ENCODE measurements around the gene CAB39. TPM values are rescaled to one million over a fixed set of nuclear protein-coding genes. Genes with fewer than 3 reads are reported as not detected.

The CAB39 gene
- polyA plus RNA-seq, 1 donor (not counting 4 experiments of a cell fraction or from before 2014, with no cell fraction given), result 120 TPM

DNA sequence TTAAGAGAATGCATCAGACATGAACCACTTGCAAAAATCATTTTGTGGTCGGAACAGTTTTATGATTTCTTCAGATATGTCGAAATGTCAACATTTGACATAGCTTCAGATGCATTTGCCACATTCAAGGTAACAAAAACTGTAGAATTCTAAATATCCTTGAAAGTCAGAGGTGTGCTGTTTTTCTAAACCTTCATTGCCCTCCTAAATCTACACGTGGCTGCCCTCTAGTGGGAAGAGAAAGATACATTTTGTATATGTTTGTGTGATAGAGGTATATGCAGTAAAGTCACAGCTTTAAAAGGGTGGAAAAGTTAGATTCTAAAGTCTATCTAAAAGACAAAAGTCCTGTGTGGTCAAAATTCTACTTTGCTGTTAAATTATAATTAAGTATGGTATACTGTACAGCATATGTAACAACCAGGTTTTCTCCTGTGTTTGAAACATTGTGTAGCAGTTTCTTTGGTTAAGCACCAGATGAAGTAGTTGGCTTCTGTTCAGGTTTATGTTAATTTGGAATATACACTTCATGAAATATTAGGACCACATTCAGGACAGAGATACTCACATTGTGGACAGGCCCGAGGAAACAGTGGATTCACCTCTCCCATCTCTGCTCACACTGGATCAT, 86.2 kb downstream of the CAB39 start:
- no peak overlapping the region for H3K4me2 ChIP-seq (ENCODE audit: control insufficient read depth, extremely low read depth, insufficient read depth, low read depth, low read length)
- H2AFZ ChIP-seq (ENCODE audit: control insufficient read depth, low read length), result no peak overlapping the region
- H3K9ac ChIP-seq (ENCODE audit: control insufficient read depth, extremely low read depth, insufficient read depth, low read length), result no peak overlapping the region
- no peak for DNase-seq (ENCODE audit: low read depth, low spot score)
- no peak overlapping the region for H3K4me3 ChIP-seq (ENCODE audit: control insufficient read depth in 2 of 3, extremely low read depth in 1 of 3, insufficient read depth in 2 of 3, low read depth in 1 of 3, low read length in 3 of 3)
- H3K4me1 ChIP-seq (ENCODE audit: control insufficient read depth, extremely low read depth, insufficient read depth, low read length), result peaks cover 30% of the 10 kb centered on the region
- H3K9me1 ChIP-seq (ENCODE audit: control insufficient read depth, extremely low read depth, insufficient read depth, low read length), result no peaks in the 10 kb centered on the region
- peaks cover 13 to 43% of the 10 kb centered on the region in 2 experiments for H3K36me3 ChIP-seq (ENCODE audit: control insufficient read depth in 2 of 2, extremely low read depth in 1 of 2, insufficient read depth in 2 of 2, low read length in 2 of 2)
- H3K27ac ChIP-seq (ENCODE audit: control insufficient read depth, insufficient read depth, low read length), result peak overlapping the region; percentile 10
- TF ChIP-seq, protein P1, sequence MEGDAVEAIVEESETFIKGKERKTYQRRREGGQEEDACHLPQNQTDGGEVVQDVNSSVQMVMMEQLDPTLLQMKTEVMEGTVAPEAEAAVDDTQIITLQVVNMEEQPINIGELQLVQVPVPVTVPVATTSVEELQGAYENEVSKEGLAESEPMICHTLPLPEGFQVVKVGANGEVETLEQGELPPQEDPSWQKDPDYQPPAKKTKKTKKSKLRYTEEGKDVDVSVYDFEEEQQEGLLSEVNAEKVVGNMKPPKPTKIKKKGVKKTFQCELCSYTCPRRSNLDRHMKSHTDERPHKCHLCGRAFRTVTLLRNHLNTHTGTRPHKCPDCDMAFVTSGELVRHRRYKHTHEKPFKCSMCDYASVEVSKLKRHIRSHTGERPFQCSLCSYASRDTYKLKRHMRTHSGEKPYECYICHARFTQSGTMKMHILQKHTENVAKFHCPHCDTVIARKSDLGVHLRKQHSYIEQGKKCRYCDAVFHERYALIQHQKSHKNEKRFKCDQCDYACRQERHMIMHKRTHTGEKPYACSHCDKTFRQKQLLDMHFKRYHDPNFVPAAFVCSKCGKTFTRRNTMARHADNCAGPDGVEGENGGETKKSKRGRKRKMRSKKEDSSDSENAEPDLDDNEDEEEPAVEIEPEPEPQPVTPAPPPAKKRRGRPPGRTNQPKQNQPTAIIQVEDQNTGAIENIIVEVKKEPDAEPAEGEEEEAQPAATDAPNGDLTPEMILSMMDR (optimal IDR thresholded peaks at IDR 0.05 in 1 of 3, IDR thresholded peaks at IDR 0.05 in 1 of 3, conservative IDR thresholded peaks at IDR 0.05 in 1 of 3; ENCODE audit: extremely low read depth in 1 of 3, insufficient read depth in 2 of 3, low read length in 3 of 3), result peak in 2 of 3 experiments; percentile 37 to 52
- TF ChIP-seq EZH2 (IDR thresholded peaks at IDR 0.05; ENCODE audit: low read length), result no peak
- H4K20me1 ChIP-seq (ENCODE audit: control insufficient read depth, extremely low read depth, insufficient read depth, low read length), result no peaks in the 10 kb centered on the region
- H3K9me3 ChIP-seq (ENCODE audit: control insufficient read depth, low read depth, low read length), result no peaks in the 10 kb centered on the region
- no peaks in the 10 kb centered on the region for H3K27me3 ChIP-seq (ENCODE audit: control insufficient read depth, extremely low read depth, insufficient read depth, low read length)
- H3K79me2 ChIP-seq (ENCODE audit: control insufficient read depth, insufficient read depth, low read length), result peaks cover 50% of the 10 kb centered on the region
- dilution Hi-C loops (cut with MboI; ENCODE audit: extremely low pct_ligation_motif_present, low sequenced_read_pairs), result no loop called here
- no peak for FAIRE-seq

DNA sequence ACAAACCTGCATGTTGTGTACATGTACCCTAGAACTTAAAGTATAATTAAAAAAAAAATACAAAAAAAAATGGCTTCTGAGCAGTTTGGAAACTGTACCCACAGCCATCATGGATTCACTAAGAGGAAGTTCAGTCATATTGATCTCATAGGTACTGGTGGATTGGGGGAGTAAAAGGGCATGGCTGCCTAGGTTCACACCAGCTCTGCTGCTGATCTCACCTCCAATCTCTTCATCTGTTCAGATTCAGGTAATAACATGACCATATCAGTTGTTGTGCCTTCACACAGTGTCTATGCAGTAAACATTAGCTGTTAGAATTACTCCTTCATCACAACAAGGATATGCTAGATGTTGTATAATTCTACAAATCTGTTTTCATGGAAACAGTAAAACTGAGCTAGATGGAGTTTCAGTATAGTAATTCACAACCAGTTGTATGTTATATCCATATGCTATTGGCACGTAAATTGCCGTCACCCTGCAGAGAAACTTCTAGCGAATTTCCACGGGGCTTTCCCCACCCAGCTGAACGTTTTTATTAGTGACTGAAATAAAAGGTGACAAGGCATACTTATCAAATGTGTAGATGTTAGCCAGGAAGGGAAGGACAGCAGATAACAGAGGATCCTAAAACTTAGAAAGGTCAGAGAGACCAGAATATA, 92.8 kb downstream of the CAB39 start:
- Histone ChIP-seq H3K9me1 (ENCODE audit: control insufficient read depth, extremely low read depth, insufficient read depth, low read length) (peaks cover 2% of the 10 kb centered on the region), H3K27me3 (ENCODE audit: control insufficient read depth, extremely low read depth, insufficient read depth, low read length) (no peaks in the 10 kb centered on the region), H3K4me2 (ENCODE audit: control insufficient read depth, extremely low read depth, insufficient read depth, low read depth, low read length) (no peak overlapping the region), H3K79me2 (ENCODE audit: control insufficient read depth, insufficient read depth, low read length) (peaks cover 21% of the 10 kb centered on the region), H3K4me1 (ENCODE audit: control insufficient read depth, extremely low read depth, insufficient read depth, low read length) (no peaks in the 10 kb centered on the region), H4K20me1 (ENCODE audit: control insufficient read depth, extremely low read depth, insufficient read depth, low read length) (peaks cover 2% of the 10 kb centered on the region), H3K4me3 (ENCODE audit: control insufficient read depth in 2 of 3, extremely low read depth in 1 of 3, insufficient read depth in 2 of 3, low read depth in 1 of 3, low read length in 3 of 3) (no peak overlapping the region), H3K27ac (ENCODE audit: control insufficient read depth, insufficient read depth, low read length) (no peak overlapping the region), H2AFZ (ENCODE audit: control insufficient read depth, low read length) (no peak overlapping the region), H3K36me3 (ENCODE audit: control insufficient read depth in 2 of 2, extremely low read depth in 1 of 2, insufficient read depth in 2 of 2, low read length in 2 of 2) (peaks cover 20 to 23% of the 10 kb centered on the region in 2 experiments), H3K9ac (ENCODE audit: control insufficient read depth, extremely low read depth, insufficient read depth, low read length) (no peak overlapping the region), H3K9me3 (ENCODE audit: control insufficient read depth, low read depth, low read length) (no peaks in the 10 kb centered on the region)
- FAIRE-seq (no peak), DNase-seq (ENCODE audit: low read depth, low spot score) (no peak)
- dilution Hi-C loops (cut with MboI; ENCODE audit: extremely low pct_ligation_motif_present, low sequenced_read_pairs), result no loop called here
- TF ChIP-seq, protein P1 (optimal IDR thresholded peaks at IDR 0.05 in 1 of 3, IDR thresholded peaks at IDR 0.05 in 1 of 3, conservative IDR thresholded peaks at IDR 0.05 in 1 of 3; ENCODE audit: extremely low read depth in 1 of 3, insufficient read depth in 2 of 3, low read length in 3 of 3), result no peak
- TF ChIP-seq EZH2 (IDR thresholded peaks at IDR 0.05; ENCODE audit: low read length), result no peak

All from keratinocyte (primary cell).